HepG2 (cell line): ENCODE measurements around the gene HOXD8. TPM values are rescaled to one million over a fixed set of nuclear protein-coding genes. Genes with fewer than 3 reads are reported as not detected.

Experiments
- ATAC-seq: fragments of 200-7000 bp; cut with Tn5 transposase; 3 replicates; pipeline ENCODE4 v1.9.1; 2020; ENCODE audit warnings: mild to moderate bottlenecking, moderate library complexity
- BruUV-seq: library from RNA; stranded (reverse); fragments of 400-500 nt; replicated peaks from 2 replicates; lab custom pipeline; 2021; lab: Mats Ljungman, UMichigan
- CTCF ChIA-PET: fragments of 300-600 bp; formaldehyde crosslinking; extraction: SDS; loops from one replicate; lab custom pipeline; 2021; ENCODE audit warnings: low total read pairs, inconsistent platforms, low intra/inter-chr PET ratio; lab: Yijun Ruan, JAX
- POLR2A ChIA-PET: fragments of 350-600 bp; sonication (Branson Sonifier 250); formaldehyde crosslinking; loops from one replicate; lab custom pipeline; 2020; ENCODE audit warnings: antibody characterized with exemption, inconsistent platforms; lab: Yijun Ruan, JAX
- DNase-seq: peaks from one replicate; pipeline ENCODE4 v3.0.0-alpha.2; 2015; ENCODE audit warnings: low spot score
- FAIRE-seq: peaks from 3 replicates; lab custom pipeline; 2011; peaks lifted over from hg19 to GRCh38; lab: Jason Lieb, UNC
- H2AFZ ChIP-seq: one replicate; pipeline ENCODE4 v1.6.1; 2011; ENCODE audit warnings: low read length, inconsistent platforms
- H3K27ac ChIP-seq: fragments of 300-600 bp; 3 replicates; pipeline ENCODE4 v1.8.0; 2011; ENCODE audit warnings: mixed run types, mild to moderate bottlenecking, mixed read lengths, low read length, inconsistent platforms; ENCODE audit not compliant: insufficient read depth; ENCODE audit errors: extremely low read length
- H3K27me3 ChIP-seq, 2 experiments: fragments of 200-600 bp in 1 of 2; 2 replicates in 1 of 2; 3 replicates in 1 of 2; pipeline versions ENCODE4 v1.6.0 to v1.8.0; 2011; ENCODE audit warnings: low read length in 2 of 2, mild to moderate bottlenecking in 2 of 2, moderate library complexity in 2 of 2, inconsistent platforms in 1 of 2; ENCODE audit not compliant: insufficient read depth in 2 of 2, control insufficient read depth in 1 of 2
- H3K36me3 ChIP-seq, 2 experiments: fragments of 200-600 bp in 1 of 2; replicated peaks in 1 of 2; 2 replicates in 1 of 2; 3 replicates in 1 of 2; pipeline versions ENCODE4 v1.5.1 to v1.8.0; 2011; ENCODE audit warnings: low read length in 2 of 2, inconsistent platforms in 1 of 2; ENCODE audit not compliant: insufficient read depth in 2 of 2, control insufficient read depth in 1 of 2
- H3K4me1 ChIP-seq: 2 replicates; pipeline ENCODE4 v1.5.1; 2012; ENCODE audit warnings: low read length, inconsistent platforms; ENCODE audit not compliant: insufficient read depth
- H3K4me2 ChIP-seq: 2 replicates; pipeline ENCODE4 v1.6.0; 2011; ENCODE audit warnings: low read depth, low read length, inconsistent platforms
- H3K4me3 ChIP-seq, 3 experiments: fragments of 200-600 bp in 1 of 3; sonication (generic), shearing (Covaris generic) in 1 of 3; replicated peaks in 1 of 3; 2 replicates each; pipeline ENCODE4 v1.5.1; 2011 to 2016; ENCODE audit warnings: low read length in 3 of 3, inconsistent platforms in 2 of 3, low read depth in 2 of 3, mild to moderate bottlenecking in 2 of 3, control low read depth in 1 of 3, mixed read lengths in 1 of 3; ENCODE audit not compliant: insufficient read depth in 1 of 3
- H3K79me2 ChIP-seq: one replicate; pipeline ENCODE4 v1.6.1; 2011; ENCODE audit warnings: low read length, inconsistent platforms; ENCODE audit not compliant: insufficient read depth
- H3K9ac ChIP-seq: 2 replicates; pipeline ENCODE4 v1.6.0; 2011; ENCODE audit warnings: mild to moderate bottlenecking, low read depth, low read length, inconsistent platforms; ENCODE audit not compliant: insufficient read depth
- H3K9me3 ChIP-seq: 2 replicates; pipeline ENCODE4 v1.5.1; 2012; ENCODE audit warnings: mild to moderate bottlenecking, low read length
- H4K20me1 ChIP-seq: 2 replicates; pipeline ENCODE4 v1.6.0; 2011; ENCODE audit warnings: inconsistent platforms, mild to moderate bottlenecking, low read length, moderate library complexity; ENCODE audit not compliant: insufficient read depth
- JARID2 ChIP-seq: sonication (generic); formaldehyde crosslinking; IDR thresholded peaks from 2 replicates; pipeline ENCODE4 v1.8.1; 2023; ENCODE audit warnings: missing genetic modification reagents, inconsistent platforms; ENCODE audit not compliant: insufficient replicate concordance
- POLR2A ChIP-seq, 2 experiments: IDR thresholded peaks; 2 replicates each; pipeline ENCODE4 v1.6.1; 2011; ENCODE audit warnings: low read depth in 2 of 2, low read length in 2 of 2, mild to moderate bottlenecking in 1 of 2, moderate library complexity in 1 of 2; ENCODE audit not compliant: insufficient read depth in 1 of 2
- RNF2 ChIP-seq: fragments of 450-650 bp; conservative IDR thresholded peaks from 2 replicates; pipeline ENCODE4 v1.6.1; 2016; ENCODE audit warnings: low read depth
- SRSF9 ChIP-seq: fragments of 200-400 bp; formaldehyde crosslinking; IDR thresholded peaks from 2 replicates; pipeline ENCODE4 v1.6.1; 2018; ENCODE audit warnings: borderline replicate concordance, mild to moderate bottlenecking, low read depth, low read length; ENCODE audit not compliant: insufficient read depth, poor library complexity, severe bottlenecking
- TOE1 ChIP-seq: sonication (generic); formaldehyde crosslinking; IDR thresholded peaks from 2 replicates; pipeline ENCODE4 v1.4.0; 2020; ENCODE audit warnings: mild to moderate bottlenecking, missing genetic modification reagents
- WIZ ChIP-seq: sonication (generic); formaldehyde crosslinking; IDR thresholded peaks from 2 replicates; pipeline ENCODE4 v1.5.1; 2020; ENCODE audit warnings: mild to moderate bottlenecking, missing genetic modification reagents
- ZNF552 ChIP-seq: sonication (generic); formaldehyde crosslinking; IDR thresholded peaks from 2 replicates; pipeline ENCODE4 v1.9.0; 2022; ENCODE audit warnings: missing genetic modification reagents, mild to moderate bottlenecking, borderline replicate concordance
- ZNF616 ChIP-seq: sonication (generic); formaldehyde crosslinking; IDR thresholded peaks from 2 replicates; pipeline ENCODE4 v1.5.0; 2020; ENCODE audit warnings: low read depth, mild to moderate bottlenecking, missing genetic modification reagents
- ZNF773 ChIP-seq: sonication (generic); formaldehyde crosslinking; IDR thresholded peaks from 2 replicates; pipeline ENCODE4 v1.4.0; 2020; ENCODE audit warnings: missing genetic modification reagents, borderline replicate concordance
- WGBS: methylation state at CpG from one replicate; pipeline ENCODE4 v1.1.6; 2017; ENCODE audit warnings: low lambda C conversion rate; 5-methylcytosine and 5-hydroxymethylcytosine counted together
- in situ Hi-C: cut with HindIII; loops from 2 replicates; pipeline ENCODE4 v1.10.0; 2017; ENCODE audit warnings: low pct_unique_long_range_greater_than_20kb; ENCODE audit not compliant: extremely low pct_ligation_motif_present
- intact Hi-C: fragments of 100-400 bp; cut with micrococcal nuclease; formaldehyde crosslinking; loops from one replicate; pipeline ENCODE4 v1.10.0; 2022; ENCODE audit not compliant: unreplicated experiment
- polyA plus RNA-seq, 8 experiments: library from polyadenylated mRNA; depleted of rRNA in 3 of 8; stranded (reverse) in 7 of 8; unstranded in 1 of 8; fragments of >200 nt; fragmentation: Illumina TruSeq in 4 of 8; extraction: Trizol in 4 of 8; gene quantifications; 2 replicates each; pipeline versions ENCODE4 v1.2.1 to v1.2.3, GENCODE V29; 2011 to 2016; ENCODE audit warnings: low read depth in 4 of 8, missing spikeins in 1 of 8, mixed read lengths in 1 of 8; ENCODE audit not compliant: insufficient read depth in 1 of 8
- total RNA-seq, 5 experiments: library from RNA; depleted of rRNA; stranded (reverse); fragments of >200 nt; fragmentation: Illumina TruSeq; extraction: Trizol; gene quantifications; 2 replicates each; pipeline ENCODE4 v1.2.3, GENCODE V29; 2016; ENCODE audit warnings: low read depth in 1 of 5
- TF ChIP-seq, protein P1 (sequence below): sonication (generic); formaldehyde crosslinking; IDR thresholded peaks from 2 replicates; pipeline ENCODE4 v1.4.0; 2020; ENCODE audit warnings: missing genetic modification reagents
- TF ChIP-seq, protein P2 (sequence below): sonication (generic); formaldehyde crosslinking; conservative IDR thresholded peaks from 2 replicates; pipeline ENCODE4 v1.8.0; 2022; ENCODE audit warnings: missing genetic modification reagents
- TF ChIP-seq, protein P3 (sequence below): sonication (generic); formaldehyde crosslinking; IDR thresholded peaks from 2 replicates; pipeline ENCODE4; 2020; ENCODE audit warnings: missing genetic modification reagents, mild to moderate bottlenecking, borderline replicate concordance
- TF ChIP-seq, protein P4 (sequence below): sonication (generic); formaldehyde crosslinking; IDR thresholded peaks from 2 replicates; pipeline ENCODE4 v1.5.1; 2020; ENCODE audit warnings: missing genetic modification reagents, mild to moderate bottlenecking, borderline replicate concordance

HOXD8 gene
- total and polyA plus RNA-seq, 2 of the 13 experiments (the other 11 are each of a cell fraction or from before 2014, with no cell fraction given), result not detected

DNA sequence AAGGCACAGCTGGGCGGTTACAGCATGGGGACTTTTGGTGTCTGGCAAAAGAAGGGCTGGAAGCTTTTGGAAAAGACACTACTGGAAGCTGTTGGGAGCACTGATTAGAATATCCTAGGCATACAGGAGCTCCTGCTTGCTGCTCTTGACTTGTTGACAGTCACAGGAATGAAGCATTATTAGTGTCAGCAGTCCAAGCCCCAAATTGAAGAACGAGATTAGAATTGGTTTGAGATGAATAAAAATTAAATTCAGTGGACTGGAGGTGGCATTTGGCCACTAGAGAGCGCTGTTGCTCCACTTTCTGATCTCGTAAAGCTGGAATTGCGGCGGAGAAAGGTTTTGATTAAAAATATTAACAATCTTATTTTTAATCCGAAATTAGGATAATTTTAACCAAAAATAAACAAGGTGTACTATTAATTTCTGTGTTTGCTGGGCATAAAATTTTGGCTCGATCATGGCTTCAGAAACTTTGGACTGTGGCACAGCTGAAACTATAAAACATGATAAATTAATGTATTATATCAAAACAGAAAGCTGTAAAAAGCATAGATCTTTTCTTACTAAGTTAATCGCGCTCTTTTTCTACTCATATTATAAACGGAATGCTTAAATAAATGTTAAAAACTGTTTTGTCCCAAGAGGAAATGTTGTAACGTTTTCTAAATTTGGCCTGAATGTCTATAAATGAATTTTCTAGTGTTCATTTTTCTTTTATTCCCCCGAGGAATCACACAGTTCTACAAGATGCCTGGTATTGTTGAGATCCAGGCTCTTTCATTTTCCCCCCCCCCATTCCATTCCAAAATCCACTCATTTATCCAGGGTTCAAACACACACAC lies 2.4 kb upstream of the HOXD8 start:
- in situ Hi-C loops, result loop anchor here (5.0 kb wide), 4 partner anchors 425 to 1020 kb away; no protein-coding TSS in a partner anchor
- H2AFZ ChIP-seq, result no peak overlapping the region
- H3K4me2 ChIP-seq, result no peak overlapping the region
- ChIA-PET CTCF (interaction anchor here (0.7 to 3.0 kb wide), 10 partner anchors 14 to 1021 kb away, joined by 3 to 44 read pairs (median 8); no protein-coding TSS in a partner anchor), POLR2A (no interaction called here)
- ATAC-seq (no peak), DNase-seq (peak; percentile 13), FAIRE-seq (peak; percentile 83)
- H3K27me3 ChIP-seq, result peaks cover 15 to 81% of the 10 kb centered on the region in 2 experiments
- H3K4me1 ChIP-seq, result no peaks in the 10 kb centered on the region
- no peak overlapping the region for H3K4me3 ChIP-seq
- WGBS, result 2% methylated on average over 13 of the region's 13 CpGs
- no peaks in the 10 kb centered on the region for H3K79me2 ChIP-seq
- no TSS peak for BruUV-seq
- no peak overlapping the region for H3K27ac ChIP-seq
- no peaks in the 10 kb centered on the region; the same call in 1 of the 2 replicates for H4K20me1 ChIP-seq
- intact Hi-C loops, result loop anchor here (1.0 to 2.0 kb wide), 4 partner anchors 427 to 1022 kb away; no protein-coding TSS in a partner anchor
- no peak overlapping the region for H3K9ac ChIP-seq
- H3K9me3 ChIP-seq, result no peaks in the 10 kb centered on the region
- no peaks in the 10 kb centered on the region for H3K36me3 ChIP-seq
- TF ChIP-seq, protein P1, sequence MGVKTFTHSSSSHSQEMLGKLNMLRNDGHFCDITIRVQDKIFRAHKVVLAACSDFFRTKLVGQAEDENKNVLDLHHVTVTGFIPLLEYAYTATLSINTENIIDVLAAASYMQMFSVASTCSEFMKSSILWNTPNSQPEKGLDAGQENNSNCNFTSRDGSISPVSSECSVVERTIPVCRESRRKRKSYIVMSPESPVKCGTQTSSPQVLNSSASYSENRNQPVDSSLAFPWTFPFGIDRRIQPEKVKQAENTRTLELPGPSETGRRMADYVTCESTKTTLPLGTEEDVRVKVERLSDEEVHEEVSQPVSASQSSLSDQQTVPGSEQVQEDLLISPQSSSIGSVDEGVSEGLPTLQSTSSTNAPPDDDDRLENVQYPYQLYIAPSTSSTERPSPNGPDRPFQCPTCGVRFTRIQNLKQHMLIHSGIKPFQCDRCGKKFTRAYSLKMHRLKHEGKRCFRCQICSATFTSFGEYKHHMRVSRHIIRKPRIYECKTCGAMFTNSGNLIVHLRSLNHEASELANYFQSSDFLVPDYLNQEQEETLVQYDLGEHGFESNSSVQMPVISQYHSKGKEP, result no peak
- TF ChIP-seq ZNF616 (CRISPR knock-in tag) (no peak), POLR2A (IDR thresholded peaks at IDR 0.05; ENCODE audit: insufficient read depth in 1 of 2, low read depth in 2 of 2, low read length in 2 of 2) (no peak), TOE1 (no peak), WIZ (CRISPR knock-in tag) (no peak), ZNF552 (CRISPR knock-in tag) (no peak), SRSF9 (no peak), JARID2 (no peak), ZNF773 (CRISPR knock-in tag) (no peak), RNF2 (no peak)
- TF ChIP-seq, protein P2, sequence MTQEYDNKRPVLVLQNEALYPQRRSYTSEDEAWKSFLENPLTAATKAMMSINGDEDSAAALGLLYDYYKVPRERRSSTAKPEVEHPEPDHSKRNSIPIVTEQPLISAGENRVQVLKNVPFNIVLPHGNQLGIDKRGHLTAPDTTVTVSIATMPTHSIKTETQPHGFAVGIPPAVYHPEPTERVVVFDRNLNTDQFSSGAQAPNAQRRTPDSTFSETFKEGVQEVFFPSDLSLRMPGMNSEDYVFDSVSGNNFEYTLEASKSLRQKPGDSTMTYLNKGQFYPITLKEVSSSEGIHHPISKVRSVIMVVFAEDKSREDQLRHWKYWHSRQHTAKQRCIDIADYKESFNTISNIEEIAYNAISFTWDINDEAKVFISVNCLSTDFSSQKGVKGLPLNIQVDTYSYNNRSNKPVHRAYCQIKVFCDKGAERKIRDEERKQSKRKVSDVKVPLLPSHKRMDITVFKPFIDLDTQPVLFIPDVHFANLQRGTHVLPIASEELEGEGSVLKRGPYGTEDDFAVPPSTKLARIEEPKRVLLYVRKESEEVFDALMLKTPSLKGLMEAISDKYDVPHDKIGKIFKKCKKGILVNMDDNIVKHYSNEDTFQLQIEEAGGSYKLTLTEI (CRISPR knock-in tag), result no peak
- TF ChIP-seq, protein P3, sequence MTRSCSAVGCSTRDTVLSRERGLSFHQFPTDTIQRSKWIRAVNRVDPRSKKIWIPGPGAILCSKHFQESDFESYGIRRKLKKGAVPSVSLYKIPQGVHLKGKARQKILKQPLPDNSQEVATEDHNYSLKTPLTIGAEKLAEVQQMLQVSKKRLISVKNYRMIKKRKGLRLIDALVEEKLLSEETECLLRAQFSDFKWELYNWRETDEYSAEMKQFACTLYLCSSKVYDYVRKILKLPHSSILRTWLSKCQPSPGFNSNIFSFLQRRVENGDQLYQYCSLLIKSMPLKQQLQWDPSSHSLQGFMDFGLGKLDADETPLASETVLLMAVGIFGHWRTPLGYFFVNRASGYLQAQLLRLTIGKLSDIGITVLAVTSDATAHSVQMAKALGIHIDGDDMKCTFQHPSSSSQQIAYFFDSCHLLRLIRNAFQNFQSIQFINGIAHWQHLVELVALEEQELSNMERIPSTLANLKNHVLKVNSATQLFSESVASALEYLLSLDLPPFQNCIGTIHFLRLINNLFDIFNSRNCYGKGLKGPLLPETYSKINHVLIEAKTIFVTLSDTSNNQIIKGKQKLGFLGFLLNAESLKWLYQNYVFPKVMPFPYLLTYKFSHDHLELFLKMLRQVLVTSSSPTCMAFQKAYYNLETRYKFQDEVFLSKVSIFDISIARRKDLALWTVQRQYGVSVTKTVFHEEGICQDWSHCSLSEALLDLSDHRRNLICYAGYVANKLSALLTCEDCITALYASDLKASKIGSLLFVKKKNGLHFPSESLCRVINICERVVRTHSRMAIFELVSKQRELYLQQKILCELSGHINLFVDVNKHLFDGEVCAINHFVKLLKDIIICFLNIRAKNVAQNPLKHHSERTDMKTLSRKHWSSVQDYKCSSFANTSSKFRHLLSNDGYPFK (CRISPR knock-in tag), result no peak
- TF ChIP-seq, protein P4, sequence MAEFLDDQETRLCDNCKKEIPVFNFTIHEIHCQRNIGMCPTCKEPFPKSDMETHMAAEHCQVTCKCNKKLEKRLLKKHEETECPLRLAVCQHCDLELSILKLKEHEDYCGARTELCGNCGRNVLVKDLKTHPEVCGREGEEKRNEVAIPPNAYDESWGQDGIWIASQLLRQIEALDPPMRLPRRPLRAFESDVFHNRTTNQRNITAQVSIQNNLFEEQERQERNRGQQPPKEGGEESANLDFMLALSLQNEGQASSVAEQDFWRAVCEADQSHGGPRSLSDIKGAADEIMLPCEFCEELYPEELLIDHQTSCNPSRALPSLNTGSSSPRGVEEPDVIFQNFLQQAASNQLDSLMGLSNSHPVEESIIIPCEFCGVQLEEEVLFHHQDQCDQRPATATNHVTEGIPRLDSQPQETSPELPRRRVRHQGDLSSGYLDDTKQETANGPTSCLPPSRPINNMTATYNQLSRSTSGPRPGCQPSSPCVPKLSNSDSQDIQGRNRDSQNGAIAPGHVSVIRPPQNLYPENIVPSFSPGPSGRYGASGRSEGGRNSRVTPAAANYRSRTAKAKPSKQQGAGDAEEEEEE (CRISPR knock-in tag), result no peak
